Measurements from ENCODE around the gene CAT.

DNA sequence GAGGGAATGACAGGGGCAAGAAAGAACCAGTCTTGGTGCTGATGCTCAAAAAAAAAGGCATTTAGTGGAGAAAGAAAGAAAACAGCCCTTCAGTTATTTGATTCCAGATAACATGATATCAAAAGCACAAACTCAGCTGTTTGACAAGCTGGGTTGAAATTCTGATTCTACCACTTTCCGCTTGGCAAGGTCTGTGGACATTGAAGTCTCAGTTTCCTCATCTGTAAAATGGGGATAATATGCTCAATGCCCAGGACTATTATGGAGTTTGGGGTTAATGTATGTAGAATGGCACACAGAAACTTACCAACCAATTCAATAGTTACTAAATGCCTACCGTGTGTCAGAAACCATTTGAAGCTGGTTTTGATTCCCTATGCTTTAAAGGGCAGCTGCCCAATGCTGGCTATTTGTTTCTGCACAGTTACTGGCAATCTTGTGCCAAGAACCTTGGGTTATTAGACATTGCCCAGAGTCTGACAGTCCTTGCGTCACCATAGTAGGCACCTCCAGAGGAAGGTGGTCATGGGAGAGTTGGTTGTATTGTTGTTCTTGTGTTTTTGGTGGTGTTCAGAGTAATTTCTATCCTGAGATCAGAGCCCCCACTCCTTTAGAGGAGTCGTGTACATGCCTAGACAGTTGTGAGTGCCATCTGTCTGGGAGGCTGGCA lies 55.3 kb downstream of the CAT start:
- TF ChIP-seq POLR2A (IDR thresholded peaks at IDR 0.05; ENCODE audit: low read depth, low read length) (no peak), TAF1 (IDR thresholded peaks at IDR 0.05; ENCODE audit: low read depth, low read length) (no peak), POLR2AphosphoS5 (IDR thresholded peaks at IDR 0.05; ENCODE audit: low read depth, low read length) (no peak), POU2F2 (IDR thresholded peaks at IDR 0.05; ENCODE audit: low read depth, low read length) (no peak), SPI1 (IDR thresholded peaks at IDR 0.05; ENCODE audit: low read depth, low read length) (no peak), PAX5 (IDR thresholded peaks at IDR 0.05; ENCODE audit: insufficient read depth, low read length, severe bottlenecking) (no peak)
